NCI-H2196 treated with DMSO at 0.1 percent for 48 hours (cell line): ENCODE measurements around the gene FGF2.

Experiments used
- DNase-seq: peaks from one replicate; lab custom pipeline; 2025; ENCODE audit not compliant: unreplicated experiment; lab: John Stamatoyannopoulos, UW

The FGF2 gene

DNA sequence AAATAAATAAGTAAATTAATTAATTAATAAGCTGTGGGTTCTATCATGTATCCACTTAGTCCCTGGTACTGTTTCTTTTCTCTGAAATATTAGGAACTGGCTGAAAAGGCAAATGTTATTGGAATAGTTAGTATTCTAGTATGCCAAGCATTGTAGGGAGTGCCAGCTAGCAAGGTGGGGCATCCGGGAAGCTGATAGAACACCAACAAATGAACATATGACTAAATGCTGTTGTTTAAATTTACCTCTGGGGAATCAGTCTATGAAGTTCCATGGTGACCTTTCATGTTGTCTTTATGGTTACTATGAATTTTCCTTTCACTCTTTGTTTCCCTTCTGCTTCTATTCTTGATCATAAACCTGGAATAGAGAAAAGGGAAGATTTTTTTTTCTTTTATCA, 63.1 kb downstream of the FGF2 start:
- no peak for DNase-seq

GRCh38 chr4:122890147-122890795, 63.6 kb downstream of the FGF2 start:
- DNase-seq: no peak

DNA sequence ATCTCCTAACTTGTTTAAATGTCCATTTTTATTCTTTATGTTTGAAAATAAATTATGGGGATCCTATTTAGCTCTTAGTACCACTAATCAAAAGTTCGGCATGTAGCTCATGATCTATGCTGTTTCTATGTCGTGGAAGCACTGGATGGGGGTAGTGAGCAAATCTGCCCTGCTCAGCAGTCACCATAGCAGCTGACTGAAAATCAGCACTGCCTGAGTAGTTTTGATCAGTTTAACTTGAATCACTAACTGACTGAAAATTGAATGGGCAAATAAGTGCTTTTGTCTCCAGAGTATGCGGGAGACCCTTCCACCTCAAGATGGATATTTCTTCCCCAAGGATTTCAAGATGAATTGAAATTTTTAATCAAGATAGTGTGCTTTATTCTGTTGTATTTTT, 68.2 kb downstream of the FGF2 start:
- no peak for DNase-seq

GRCh38 chr4:122895336-122895995, 68.8 kb downstream of the FGF2 start:
- DNase-seq: no peak

- no peak for DNase-seq
Measured at GRCh38 chr4:122896270-122896669, 69.6 kb downstream of the FGF2 start.

DNA sequence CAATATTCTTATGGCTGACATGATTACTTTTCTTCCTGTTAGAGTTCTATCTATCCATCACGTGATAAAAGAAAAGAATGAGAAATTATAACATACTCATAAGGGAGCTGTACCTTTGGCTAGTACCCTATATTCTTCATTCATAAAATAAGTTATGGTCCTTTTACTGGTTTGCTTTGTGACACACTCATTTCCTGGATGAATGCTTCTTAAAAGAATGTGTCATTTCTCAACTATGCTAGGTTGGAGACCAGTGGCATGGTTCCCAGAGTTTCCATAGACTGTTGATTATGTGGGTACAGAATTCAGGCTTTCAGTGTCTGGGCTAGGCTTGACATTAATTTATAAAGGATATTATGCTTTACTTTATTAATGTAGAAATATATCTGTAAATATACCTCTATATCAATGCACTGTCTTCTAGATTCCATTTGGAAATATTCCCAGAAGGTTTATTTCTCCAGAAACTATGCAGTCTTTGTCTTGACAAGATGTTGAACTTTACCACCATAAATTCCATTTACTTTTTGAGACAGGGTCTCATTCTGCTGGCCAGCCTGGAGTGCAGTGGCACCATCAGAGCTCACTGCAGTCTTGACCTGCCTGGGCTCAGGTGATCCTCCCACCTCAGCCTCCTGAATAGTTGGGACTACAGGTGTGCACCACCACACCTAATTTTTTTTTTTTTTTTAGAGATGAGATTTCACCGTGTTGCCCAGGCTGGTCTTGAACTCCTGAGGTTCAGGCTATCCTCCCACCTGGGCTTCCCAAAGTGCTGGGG, 71.9 kb downstream of the FGF2 start:
- no peak for DNase-seq

GRCh38 chr4:122899682-122900081, 73.1 kb downstream of the FGF2 start:
- DNase-seq: no peak

GRCh38 chr4:122900314-122900713, 73.7 kb downstream of the FGF2 start:
- no peak for DNase-seq

DNA sequence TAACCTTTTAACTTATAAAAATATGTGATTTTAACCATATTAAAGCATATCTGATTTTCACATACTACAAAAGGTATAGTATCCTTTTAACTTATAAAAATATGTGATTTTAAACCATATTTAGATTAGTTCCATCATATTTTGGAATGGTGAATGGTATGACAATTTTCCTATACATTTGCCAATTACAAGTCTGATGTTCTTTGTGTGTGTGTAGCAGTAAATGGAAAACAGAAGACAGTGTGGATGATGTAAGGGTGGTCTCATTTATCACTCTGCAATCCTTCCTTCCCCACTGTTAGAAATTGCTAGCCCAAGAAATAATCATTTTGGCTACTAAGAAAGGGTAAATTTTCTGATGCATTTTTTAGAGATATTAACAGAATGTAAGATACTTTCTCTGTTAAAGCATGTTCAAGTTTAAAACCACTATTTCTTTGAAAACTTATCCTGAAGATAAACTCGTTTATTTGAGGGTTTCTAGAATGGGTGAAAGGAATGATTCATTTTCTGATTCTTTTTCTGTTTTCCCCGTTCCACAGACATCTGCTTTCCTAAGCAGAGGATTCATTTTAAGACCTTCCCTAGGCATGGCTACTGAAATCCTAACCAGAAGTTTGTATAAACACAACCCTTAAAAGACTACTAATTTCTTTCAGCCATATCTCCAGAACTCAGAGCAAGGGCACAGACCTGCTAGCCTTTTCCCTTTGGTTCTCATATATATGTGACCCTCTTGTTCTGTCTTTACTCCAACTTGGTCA, 74.8 kb downstream of the FGF2 start:
- no peak for DNase-seq

- DNase-seq: no peak
Measured at GRCh38 chr4:122903766-122904288, 77.2 kb downstream of the FGF2 start.

GRCh38 chr4:122906859-122907305, 80.3 kb downstream of the FGF2 start:
- no peak for DNase-seq

GRCh38 chr4:122908223-122908622, 81.6 kb downstream of the FGF2 start:
- DNase-seq: no peak

- no peak for DNase-seq
Measured at GRCh38 chr4:122909683-122910082, 83.1 kb downstream of the FGF2 start.

- no peak for DNase-seq
Measured at GRCh38 chr4:122911588-122911987, 85.0 kb downstream of the FGF2 start.

GRCh38 chr4:122912810-122913575, 86.4 kb downstream of the FGF2 start:
- DNase-seq: no peak

- DNase-seq: no peak
Measured at GRCh38 chr4:122914292-122914904, 87.8 kb downstream of the FGF2 start.

DNA sequence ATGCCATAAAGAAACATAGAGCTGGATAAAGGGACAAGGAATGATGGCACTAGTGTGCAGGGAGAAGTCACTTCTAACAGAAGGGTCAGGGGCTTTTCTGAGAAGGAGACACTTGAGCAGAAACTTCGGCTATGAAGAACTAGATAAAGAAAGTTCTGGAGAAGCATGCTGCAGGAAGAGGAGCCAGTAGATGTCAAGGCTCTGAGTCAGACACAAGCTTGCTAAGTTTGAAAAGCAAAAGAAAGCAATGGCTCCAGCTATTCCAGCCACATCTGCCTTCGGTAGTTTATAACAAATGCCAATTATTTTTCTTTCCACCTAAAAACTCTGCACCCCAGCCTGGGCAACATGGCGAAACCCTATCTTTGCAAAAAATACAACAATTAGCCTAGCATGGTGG, 88.3 kb downstream of the FGF2 start:
- no peak for DNase-seq

DNA sequence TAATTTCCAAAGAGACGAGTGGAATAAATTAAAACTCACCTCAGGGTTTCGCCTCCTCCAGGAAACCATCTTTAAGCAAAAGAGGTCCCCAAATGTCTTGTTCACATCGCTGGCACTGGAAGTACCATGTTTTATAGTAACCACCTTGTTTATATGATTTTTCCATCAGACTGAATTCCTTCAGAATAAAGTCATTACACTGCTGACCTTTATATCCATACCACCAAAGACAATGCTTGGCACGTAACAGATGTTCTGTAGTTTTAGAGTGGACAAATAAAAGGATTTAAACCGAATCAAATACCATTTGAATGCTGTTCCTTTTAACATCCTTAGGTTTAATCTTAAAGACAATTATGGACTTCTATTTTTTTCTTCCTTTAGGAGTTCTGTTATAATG, 91.1 kb downstream of the FGF2 start:
- no peak for DNase-seq

- DNase-seq: no peak
Measured at GRCh38 chr4:122920473-122920872, 93.8 kb downstream of the FGF2 start.

DNA sequence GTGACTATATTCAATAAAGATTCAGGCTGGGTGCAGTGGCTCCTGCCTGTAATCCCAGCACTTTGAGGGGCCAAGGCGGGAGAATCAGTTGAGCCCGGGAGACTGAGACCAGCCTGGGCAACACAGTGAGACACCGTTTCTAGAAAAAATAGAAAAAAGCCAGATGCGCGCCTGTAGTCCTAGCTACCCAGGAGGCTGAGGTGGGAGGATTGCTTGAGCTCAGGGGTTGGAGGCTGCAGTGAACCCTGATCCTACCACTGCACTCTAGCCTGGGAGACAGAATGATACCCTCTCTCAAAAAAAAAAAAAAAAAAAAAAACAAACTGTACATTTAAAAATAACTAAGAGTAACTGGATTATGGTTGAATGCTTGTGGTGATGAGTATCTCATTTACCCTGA, 94.7 kb downstream of the FGF2 start:
- no peak for DNase-seq
